Spleen (tissue), 11 donors: ENCODE measurements around the gene ALDH4A1. TPM values are rescaled to one million over a fixed set of nuclear protein-coding genes. Genes with fewer than 3 reads are reported as not detected.

ENCODE experiments used
- DNase-seq: peaks from one replicate; pipeline ENCODE4 v3.0.0-alpha.2; 2020
- H3K27ac ChIP-seq, 8 donors: fragments of 200-600 bp; sonication (generic) in 7 of 8; 1 replicate in 4 of 8; 2 replicates in 4 of 8; pipeline versions ENCODE4 v1.5.0 to v1.8.0; 2016 to 2021; ENCODE audit warnings: inconsistent platforms in 4 of 8, mild to moderate bottlenecking in 4 of 8, moderate library complexity in 1 of 8
- H3K27me3 ChIP-seq, 7 donors: fragments of 200-600 bp; sonication (generic) in 6 of 7; replicated peaks in 1 of 7; 1 replicate in 4 of 7; 2 replicates in 3 of 7; pipeline versions ENCODE4 v1.5.0 to v1.8.0; 2016 to 2021; ENCODE audit warnings: inconsistent platforms in 3 of 7, mild to moderate bottlenecking in 1 of 7
- H3K36me3 ChIP-seq, 6 donors: fragments of 200-600 bp; sonication (generic) in 5 of 6; 1 replicate in 4 of 6; 2 replicates in 2 of 6; pipeline versions ENCODE4 v1.5.0 to v1.8.0; 2016 to 2021; ENCODE audit warnings: inconsistent platforms in 2 of 6
- H3K4me1 ChIP-seq, 6 donors: fragments of 200-600 bp; sonication (generic) in 5 of 6; 1 replicate in 3 of 6; 2 replicates in 3 of 6; pipeline versions ENCODE4 v1.5.0 to v1.8.0; 2016 to 2021; ENCODE audit warnings: inconsistent platforms in 3 of 6
- H3K4me3 ChIP-seq, 8 donors: fragments of 200-600 bp; sonication (generic) in 7 of 8; 1 replicate in 4 of 8; 2 replicates in 4 of 8; pipeline versions ENCODE4 v1.5.0 to v1.8.0; 2016 to 2021; ENCODE audit warnings: inconsistent platforms in 4 of 8, mild to moderate bottlenecking in 4 of 8, moderate library complexity in 2 of 8
- H3K9me3 ChIP-seq, 8 donors: fragments of 200-600 bp; sonication (generic) in 7 of 8; 1 replicate in 4 of 8; 2 replicates in 4 of 8; pipeline versions ENCODE4 v1.5.0 to v1.8.0; 2016 to 2021; ENCODE audit warnings: inconsistent platforms in 4 of 8
- POLR2A ChIP-seq, 3 donors: fragments of 450-650 bp; IDR thresholded peaks; one replicate each; pipeline ENCODE4 v1.5.1; 2017; ENCODE audit warnings: antibody characterized with exemption in 3 of 3, mild to moderate bottlenecking in 1 of 3
- POLR2AphosphoS5 ChIP-seq, 3 donors: sonication (generic); formaldehyde crosslinking; IDR thresholded peaks; one replicate each; pipeline ENCODE4 v1.5.1; 2017; ENCODE audit warnings: antibody characterized with exemption in 3 of 3
- WGBS, 5 donors: extraction: QIAGEN DNeasy Blood & Tissue Kit in 3 of 5; methylation state at CpG; one replicate each; pipeline versions ENCODE4 v1.1.5 to v1.1.7; 2013 to 2018; 5-methylcytosine and 5-hydroxymethylcytosine counted together
- intact Hi-C: fragments of 100-400 bp; cut with DNase I; formaldehyde crosslinking; loops from one replicate; pipeline ENCODE4 v1.15.0; 2023; ENCODE audit warnings: low total_unique reads
- polyA plus RNA-seq, 3 donors: library from polyadenylated mRNA; stranded (reverse); fragments of 200-250 nt; gene quantifications; one replicate each; pipeline ENCODE4 v1.2.1, GENCODE V29; 2013
- total RNA-seq, 7 donors: library from RNA; depleted of rRNA in 3 of 7; stranded (reverse); fragments of >200 nt in 3 of 7; fragmentation: NEBNext Ultra II Directional in 4 of 7; extraction: Animal tissue kit (Norgen Biotek cat#: 25700) in 4 of 7; gene quantifications; one replicate each; pipeline versions ENCODE4 v1.1.0 to v1.2.1, GENCODE V29; 2016 to 2021
- TF ChIP-seq, protein P1 (sequence below), 11 experiments: fragments of 200-600 bp in 7 of 11; fragments of 450-650 bp in 4 of 11; sonication (generic) in 4 of 11; IDR thresholded peaks in 8 of 11; conservative IDR thresholded peaks in 3 of 11; 1 replicate in 7 of 11; 2 replicates in 4 of 11; pipeline versions ENCODE4 v1.4.0 to v1.8.0; 2016 to 2021; ENCODE audit warnings: antibody characterized with exemption in 11 of 11, inconsistent platforms in 4 of 11, mild to moderate bottlenecking in 1 of 11
- donor health status: healthy with polysubstance abuse.
- donor health status: DM: no; HTN: no; CAD: no; lungs with moderate emphysema.
- donor health status: DM: no; HTN: no; CAD: no.
- donor health status: Bipolar disorder and iron deficiency.
- donor health status: healthy.
- donor health status: DM: no; HTN: no; CAD: no.
- donor health status: DM: yes; HTN: yes; CAD: no.

Gene ALDH4A1
- total and polyA plus RNA-seq, 10 donors: 3.5 to 11.2 (median 8.0) TPM

DNA sequence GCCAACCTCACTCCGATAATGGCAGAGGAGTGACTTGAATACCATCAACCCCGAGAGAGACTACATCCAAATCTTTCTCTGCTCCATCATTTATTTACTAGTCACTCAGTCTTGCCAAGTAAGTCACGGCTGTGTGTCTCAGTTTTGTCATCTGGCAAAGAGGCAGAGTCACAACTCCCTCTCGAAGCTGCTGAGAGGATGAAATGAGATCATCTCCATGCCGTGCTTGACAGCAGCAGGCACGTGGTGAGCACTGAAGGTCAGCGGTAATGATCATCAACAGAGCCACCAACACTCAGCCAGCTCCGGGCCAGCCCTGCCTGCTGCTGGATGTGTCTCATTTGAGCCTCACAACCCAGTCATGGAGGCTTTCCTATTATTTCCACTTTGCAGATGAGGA, 19.9 kb downstream of the ALDH4A1 start:
- intact Hi-C loops: no loop called here
- Histone ChIP-seq H3K27me3 (no peaks in the 10 kb centered on the region), H3K4me3 (no peak overlapping the region), H3K9me3 (no peaks in the 10 kb centered on the region), H3K27ac (no peak overlapping the region), H3K36me3 (peaks cover 0 to 91% (median 11%) of the 10 kb centered on the region in 6 donors), H3K4me1 (no peaks in the 10 kb centered on the region)
- no peak for TF ChIP-seq POLR2A (IDR thresholded peaks at IDR 0.05)
- TF ChIP-seq, protein P1, sequence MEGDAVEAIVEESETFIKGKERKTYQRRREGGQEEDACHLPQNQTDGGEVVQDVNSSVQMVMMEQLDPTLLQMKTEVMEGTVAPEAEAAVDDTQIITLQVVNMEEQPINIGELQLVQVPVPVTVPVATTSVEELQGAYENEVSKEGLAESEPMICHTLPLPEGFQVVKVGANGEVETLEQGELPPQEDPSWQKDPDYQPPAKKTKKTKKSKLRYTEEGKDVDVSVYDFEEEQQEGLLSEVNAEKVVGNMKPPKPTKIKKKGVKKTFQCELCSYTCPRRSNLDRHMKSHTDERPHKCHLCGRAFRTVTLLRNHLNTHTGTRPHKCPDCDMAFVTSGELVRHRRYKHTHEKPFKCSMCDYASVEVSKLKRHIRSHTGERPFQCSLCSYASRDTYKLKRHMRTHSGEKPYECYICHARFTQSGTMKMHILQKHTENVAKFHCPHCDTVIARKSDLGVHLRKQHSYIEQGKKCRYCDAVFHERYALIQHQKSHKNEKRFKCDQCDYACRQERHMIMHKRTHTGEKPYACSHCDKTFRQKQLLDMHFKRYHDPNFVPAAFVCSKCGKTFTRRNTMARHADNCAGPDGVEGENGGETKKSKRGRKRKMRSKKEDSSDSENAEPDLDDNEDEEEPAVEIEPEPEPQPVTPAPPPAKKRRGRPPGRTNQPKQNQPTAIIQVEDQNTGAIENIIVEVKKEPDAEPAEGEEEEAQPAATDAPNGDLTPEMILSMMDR (IDR thresholded peaks at IDR 0.05 in 8 of 11, conservative IDR thresholded peaks at IDR 0.05 in 3 of 11): no peak
- TF ChIP-seq POLR2AphosphoS5 (IDR thresholded peaks at IDR 0.05): no peak
- no peak for DNase-seq
- whole genome bisulfite sequencing, 5 donors: 67 to 85% (median 77%) methylated on average over 6 to 8 of the region's 8 CpGs

DNA sequence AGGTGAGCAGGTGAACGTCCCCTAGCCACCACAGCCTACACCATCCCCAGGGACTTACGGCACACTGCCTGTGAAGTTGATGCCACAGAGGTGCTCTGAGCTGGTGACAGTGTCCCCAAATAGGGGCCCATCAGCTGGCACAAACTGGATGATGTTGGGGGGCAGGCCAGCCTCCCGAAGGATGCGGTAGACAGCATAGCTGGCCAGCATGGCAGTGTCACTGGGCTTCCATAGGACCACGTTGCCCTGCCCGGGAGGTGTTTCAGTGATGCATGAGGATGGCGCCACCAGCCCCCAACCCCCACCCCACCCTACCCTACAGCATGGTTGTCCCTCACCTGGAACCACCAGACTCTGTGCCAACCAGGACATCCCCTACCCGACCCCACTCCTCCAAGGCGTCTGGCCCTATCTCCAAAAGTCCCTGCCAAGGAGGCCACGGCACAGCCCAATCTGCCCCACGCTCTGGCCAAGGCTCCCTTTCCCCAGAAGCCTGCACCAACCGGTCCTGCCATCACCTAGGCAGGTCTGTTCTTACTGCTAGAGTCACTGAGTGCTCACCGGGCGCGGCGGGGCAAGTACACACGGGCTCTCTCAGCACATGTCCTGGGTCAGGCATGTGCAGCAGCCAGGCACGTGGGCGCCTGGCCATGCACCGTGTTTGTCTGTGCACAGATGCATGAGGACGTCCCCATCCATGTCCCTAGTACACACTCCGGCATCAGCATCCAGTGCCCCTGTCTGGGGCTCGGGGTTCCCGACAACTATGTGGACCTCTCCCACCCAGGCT, 20.5 kb downstream of the ALDH4A1 start:
- H3K36me3 ChIP-seq: peaks cover 0 to 90% (median 11%) of the 10 kb centered on the region in 6 donors
- no peak overlapping the region for H3K27ac ChIP-seq
- H3K4me1 ChIP-seq: no peaks in the 10 kb centered on the region
- no peak for TF ChIP-seq POLR2A (IDR thresholded peaks at IDR 0.05)
- TF ChIP-seq POLR2AphosphoS5 (IDR thresholded peaks at IDR 0.05): no peak
- TF ChIP-seq, protein P1 (IDR thresholded peaks at IDR 0.05 in 8 of 11, conservative IDR thresholded peaks at IDR 0.05 in 3 of 11): no peak
- no peaks in the 10 kb centered on the region for H3K27me3 ChIP-seq
- no peak overlapping the region for H3K4me3 ChIP-seq
- H3K9me3 ChIP-seq: no peaks in the 10 kb centered on the region
- intact Hi-C loops: no loop called here
- 84 to 96% (median 93%) methylated on average over 15 to 24 of the region's 24 CpGs for WGBS, 5 donors
- DNase-seq: no peak

DNA sequence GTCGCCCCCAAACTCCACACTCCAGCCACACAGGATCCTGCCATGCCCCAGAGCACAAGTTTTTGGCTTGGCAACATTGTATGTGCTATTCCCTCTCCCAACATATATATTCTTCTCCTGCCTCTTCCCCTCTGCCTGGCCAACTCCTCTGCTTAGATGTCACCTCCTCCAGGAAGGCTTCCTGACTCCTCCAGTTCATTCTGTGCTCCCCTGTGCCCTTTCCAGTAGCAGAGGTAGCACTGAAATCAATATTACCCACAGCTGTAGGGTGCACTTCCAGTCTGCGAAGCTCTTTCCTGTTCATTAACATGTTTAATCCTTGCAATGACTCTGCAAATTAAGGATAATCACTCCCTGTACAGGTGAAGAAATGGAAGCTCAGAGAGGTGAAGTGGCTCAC, 21.2 kb downstream of the ALDH4A1 start:
- no peaks in the 10 kb centered on the region for H3K4me1 ChIP-seq
- intact Hi-C loops: no loop called here
- H3K27ac ChIP-seq: no peak overlapping the region
- 86 to 97% (median 91%) methylated on average over 2 of the region's 2 CpGs for WGBS, 5 donors
- H3K9me3 ChIP-seq: no peaks in the 10 kb centered on the region
- TF ChIP-seq POLR2AphosphoS5 (IDR thresholded peaks at IDR 0.05): no peak
- TF ChIP-seq, protein P1 (IDR thresholded peaks at IDR 0.05 in 8 of 11, conservative IDR thresholded peaks at IDR 0.05 in 3 of 11): no peak
- no peak for TF ChIP-seq POLR2A (IDR thresholded peaks at IDR 0.05)
- no peak for DNase-seq
- H3K4me3 ChIP-seq: no peak overlapping the region
- peaks cover 0 to 90% (median 11%) of the 10 kb centered on the region in 6 donors for H3K36me3 ChIP-seq
- no peaks in the 10 kb centered on the region for H3K27me3 ChIP-seq

DNA sequence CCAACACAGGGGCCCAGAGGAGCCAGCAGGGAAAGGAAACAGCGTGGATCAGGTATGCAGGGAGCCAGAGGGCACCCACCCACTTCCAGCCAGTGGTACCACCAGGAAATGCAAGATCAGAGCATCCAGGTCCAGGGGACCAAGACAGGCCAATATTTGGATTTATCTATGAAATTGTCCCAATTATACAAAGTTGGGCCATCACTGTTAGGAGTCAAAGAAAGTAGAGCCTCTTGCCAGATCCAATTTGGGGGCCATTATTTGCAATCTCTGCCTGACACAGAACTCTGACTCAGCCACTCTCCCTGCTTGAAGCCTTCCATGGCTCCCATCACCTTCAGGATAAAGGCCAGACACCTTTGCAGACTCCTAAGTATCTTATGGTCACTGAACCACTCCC, 21.8 kb downstream of the ALDH4A1 start:
- 88 to 100% (median 91%) methylated on average over 1 of the region's 1 CpG for WGBS, 5 donors
- no peak overlapping the region for H3K27ac ChIP-seq
- TF ChIP-seq POLR2AphosphoS5 (IDR thresholded peaks at IDR 0.05) (no peak), POLR2A (IDR thresholded peaks at IDR 0.05) (no peak)
- TF ChIP-seq, protein P1 (IDR thresholded peaks at IDR 0.05 in 8 of 11, conservative IDR thresholded peaks at IDR 0.05 in 3 of 11): no peak
- H3K4me3 ChIP-seq: no peak overlapping the region
- no peaks in the 10 kb centered on the region for H3K27me3 ChIP-seq
- H3K9me3 ChIP-seq: no peaks in the 10 kb centered on the region
- peaks cover 0 to 88% (median 11%) of the 10 kb centered on the region in 6 donors for H3K36me3 ChIP-seq
- intact Hi-C loops: no loop called here
- DNase-seq: no peak
- H3K4me1 ChIP-seq: peaks cover 0 to under 1% (median 0%) of the 10 kb centered on the region in 6 donors
